Activated naive CD4-positive, alpha-beta T cell treated with anti-CD3 and anti-CD28 coated beads, Interleukin-2, amount 50 U/mL, for 16 hours (primary cell): ENCODE results near the gene DYNLT2B.
"Not testable (repeated sequence)": the region's sequence is repeated elsewhere in the genome, so short reads cannot be mapped to it uniquely, and the experiment has no call there.

ENCODE experiments used
- DNase-seq: peaks from one replicate; pipeline ENCODE4 v3.0.0-alpha.2; 2020

DYNLT2B gene

DNA sequence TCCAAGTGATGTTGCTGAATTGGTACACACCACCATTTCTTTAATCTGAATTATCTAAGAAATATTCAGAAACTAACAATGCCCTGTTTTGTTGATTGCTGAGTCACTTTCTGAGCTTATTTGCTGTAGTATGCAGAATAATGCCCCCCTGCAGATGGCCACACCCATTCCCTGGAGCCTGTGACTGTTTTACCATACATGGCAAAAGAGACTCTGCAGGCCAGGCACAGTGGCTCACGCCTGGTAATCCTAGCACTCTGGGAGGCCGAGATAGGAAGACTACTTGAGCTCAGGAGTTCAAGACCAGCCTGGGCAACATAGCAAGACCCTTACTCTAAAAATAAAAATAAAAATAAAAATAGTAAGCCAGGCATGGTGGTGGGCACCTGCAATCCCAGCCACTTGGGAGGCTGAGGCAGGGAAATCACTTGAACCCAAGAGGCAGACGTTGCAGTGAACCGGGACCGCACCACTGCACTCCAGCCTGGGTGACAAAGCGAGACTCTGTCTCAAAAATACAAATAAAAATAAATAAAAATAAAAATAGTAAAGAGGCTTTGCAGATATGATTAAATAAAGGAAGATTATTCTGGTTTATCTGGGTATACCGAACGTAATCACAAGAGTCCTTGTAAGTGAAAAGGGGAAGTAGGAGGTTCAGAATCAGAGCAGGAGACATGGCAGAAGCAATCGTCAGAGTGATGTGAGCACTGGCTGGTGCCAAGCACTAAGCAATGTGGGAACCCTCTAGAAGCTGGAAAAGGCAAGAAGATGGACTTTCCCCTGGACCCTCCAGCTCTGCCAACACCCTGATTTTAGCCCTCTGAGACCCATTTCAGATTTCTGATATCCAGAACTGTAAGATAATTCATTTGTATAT, 49.5 kb downstream of the DYNLT2B start:
- DNase-seq = no peak

DNA sequence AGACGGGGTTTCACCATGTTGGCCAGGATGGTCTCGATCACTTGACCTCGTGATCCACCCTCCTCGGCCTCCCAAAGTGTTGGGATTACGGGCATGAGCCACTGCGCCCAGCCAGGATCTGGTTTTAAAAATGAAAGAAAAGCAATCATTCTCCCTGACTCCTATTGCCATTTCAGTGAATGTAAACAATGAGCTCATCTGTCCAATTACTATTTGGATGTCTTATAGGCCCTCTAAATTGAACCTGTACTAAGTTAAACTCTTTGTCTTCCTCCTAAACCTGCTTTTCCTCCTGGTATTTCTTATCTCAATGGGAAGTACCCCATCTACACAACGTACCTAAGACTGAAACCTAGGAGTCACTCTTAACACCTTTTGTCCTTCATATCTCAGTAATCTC, 54.2 kb downstream of the DYNLT2B start:
- no peak for DNase-seq

DNA sequence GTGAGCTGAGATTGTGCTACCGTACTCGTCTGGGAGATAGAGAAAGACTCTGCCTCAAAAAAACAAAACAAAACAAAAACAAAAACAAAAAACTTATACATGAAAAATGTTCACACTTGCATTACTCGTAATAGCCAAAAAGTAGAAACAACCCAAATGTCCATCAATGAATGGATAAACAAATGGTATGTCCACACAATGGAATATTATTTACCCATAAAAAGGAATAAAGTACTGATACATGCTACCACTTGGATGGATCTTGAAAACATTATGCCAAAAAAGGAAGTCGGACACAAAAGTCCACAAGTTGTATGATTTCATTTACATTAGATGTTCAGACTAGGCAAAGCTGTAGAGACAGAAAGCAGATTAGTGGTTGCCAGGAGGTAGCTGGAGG, 57.3 kb downstream of the DYNLT2B start:
- no peak for DNase-seq

DNA sequence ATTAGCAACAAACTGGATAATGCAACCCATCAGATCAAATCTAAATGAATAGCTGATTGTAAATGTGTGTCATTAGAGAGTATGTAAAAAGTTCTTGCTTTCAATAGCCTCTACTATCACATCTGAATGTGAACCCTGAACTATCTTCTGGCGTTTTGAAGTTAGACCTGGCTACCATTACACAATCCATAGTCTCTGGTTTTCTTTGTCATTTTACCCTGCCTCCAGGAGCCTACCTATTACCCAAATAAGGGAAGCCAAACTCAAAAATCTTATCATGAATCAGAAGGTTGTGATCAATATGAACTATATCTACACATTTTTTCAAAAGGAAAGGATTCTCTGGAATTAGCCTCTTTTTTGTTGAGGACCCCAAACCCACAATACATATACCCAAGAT, 62.3 kb downstream of the DYNLT2B start:
- no peak for DNase-seq

DNA sequence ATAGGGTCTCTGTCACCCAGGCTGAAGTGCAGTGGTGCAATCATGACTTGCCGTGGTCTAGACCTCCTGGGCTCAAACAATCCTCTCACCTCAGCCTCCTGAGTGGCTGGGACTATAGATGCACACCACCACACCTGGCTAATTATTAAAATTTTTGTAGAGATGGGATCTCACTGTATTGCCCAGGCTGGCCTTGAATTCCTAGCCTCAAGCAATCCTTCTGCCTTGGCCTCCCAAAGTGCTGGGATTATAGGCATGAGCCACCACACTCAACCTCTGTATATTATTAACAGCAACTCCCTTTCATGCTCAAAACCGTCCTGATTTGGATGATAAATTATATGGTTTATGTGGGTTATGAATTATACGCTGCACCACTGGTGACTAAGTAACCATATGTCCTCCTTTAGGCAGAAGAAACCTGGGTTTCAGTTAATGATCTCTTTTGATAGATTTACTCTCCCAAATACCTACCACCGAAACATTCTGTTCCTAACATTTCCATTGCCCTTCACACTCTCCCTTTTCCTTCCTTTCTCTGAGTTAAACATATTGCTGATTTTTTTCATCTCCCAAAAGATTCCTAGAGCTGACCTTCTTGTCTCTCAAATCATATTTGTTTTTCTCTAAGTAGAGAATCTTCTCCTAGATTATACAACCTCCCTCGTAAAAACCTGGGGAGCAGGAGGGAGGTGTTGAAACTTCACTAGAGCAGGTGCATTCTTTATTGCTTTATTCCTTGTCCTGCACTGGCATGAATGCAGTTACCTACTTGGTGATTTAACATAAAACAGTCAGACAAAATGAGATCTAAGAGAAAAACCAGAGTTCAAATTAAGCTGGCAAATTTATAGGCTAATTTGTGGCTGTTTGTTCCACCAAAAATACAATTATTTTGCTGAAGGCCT, 63.4 kb downstream of the DYNLT2B start:
- DNase-seq = no peak

DNA sequence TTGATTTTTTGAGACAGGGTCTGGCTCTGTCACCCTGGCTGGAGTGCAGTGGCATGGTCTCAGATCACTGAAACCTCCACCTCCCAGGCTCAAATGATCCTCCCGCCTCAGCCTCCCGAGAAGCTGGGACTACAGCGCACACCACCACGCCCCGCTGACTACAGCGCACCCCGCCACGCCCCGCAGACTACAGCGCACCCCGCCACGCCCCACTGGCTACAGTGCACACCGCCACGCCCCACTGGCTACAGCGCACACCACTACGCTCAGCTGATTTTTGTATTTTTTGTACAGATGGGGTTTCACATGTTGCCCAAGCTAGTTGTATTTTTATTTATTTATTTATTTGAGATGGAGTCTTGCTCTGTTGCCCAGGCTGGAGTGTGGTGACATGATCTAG, 66.1 kb downstream of the DYNLT2B start:
- no peak for DNase-seq

DNA sequence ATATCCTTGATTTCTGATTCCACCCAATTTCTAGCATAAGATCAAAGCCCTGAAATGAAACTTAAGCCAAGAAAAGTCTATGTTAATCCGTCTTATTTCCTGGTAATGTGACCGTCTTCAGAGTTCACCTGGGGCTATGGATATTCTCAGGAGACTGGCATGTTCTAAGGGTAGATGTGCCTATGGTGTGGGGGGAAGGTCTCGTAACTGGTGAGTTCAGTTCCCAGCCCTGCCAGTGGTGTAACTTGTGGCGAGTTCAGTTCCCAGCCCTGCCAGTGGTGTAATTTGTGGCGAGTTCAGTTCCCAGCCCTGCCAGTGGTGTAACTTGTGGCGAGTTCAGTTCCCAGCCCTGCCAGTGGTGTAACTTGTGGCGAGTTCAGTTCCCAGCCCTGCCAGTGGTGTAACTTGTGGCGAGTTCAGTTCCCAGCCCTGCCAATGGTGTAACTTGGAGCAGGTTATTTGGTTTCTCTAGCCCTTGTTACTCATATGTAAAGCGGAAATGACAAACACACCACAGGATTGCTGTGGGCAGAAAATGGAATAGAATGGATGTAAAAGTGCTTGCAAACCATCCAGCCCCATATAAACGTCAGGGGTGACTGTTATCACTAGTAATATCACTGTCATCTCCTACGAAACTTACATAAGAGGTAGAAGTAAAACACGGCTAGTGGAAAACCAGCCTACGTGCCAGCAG, 71.3 kb downstream of the DYNLT2B start:
- no peak for DNase-seq

DNA sequence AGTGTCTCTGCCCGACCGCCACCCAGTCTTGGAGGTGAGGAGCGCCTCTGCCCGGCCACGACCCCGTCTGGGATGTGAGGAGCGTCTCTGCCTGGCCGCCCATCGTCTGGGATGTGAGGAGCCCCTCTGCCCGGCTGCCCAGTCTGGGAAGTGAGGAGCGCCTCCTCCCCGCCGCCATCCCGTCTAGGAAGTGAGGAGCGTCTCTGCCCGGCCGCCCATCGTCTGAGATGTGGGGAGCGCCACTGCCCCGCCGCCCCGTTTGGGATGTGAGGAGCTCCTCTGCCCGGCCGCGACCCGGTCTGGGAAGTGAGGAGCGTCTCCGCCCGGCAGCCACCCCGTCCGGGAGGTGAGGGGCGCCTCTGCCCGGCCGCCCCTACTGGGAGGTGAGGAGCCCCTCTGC, 73.9 kb downstream of the DYNLT2B start:
- not testable (repeated sequence) for DNase-seq

DNA sequence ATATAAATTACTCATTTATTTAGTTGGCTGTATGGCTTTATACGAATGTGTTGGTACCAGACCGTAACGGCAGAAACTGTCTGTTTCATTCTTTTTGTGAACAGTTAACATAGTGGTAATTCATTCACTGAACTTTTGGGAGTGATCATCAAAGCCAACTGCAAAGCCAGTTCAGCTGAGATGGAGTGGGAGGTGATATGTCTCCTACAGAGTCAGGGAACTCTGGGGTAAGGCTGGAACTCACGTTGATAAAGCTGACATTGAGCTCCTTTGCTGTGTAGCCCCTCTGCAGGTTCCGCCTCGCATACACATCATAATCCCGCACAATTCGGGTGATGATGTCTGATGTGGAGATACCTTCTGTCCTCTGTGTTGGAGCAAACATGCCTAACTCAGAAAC, 76.3 kb downstream of the DYNLT2B start:
- DNase-seq = no peak
